A549 (cell line): ENCODE data around the gene SMIM45.

Source experiments
- CBX8 ChIP-seq: fragments of 200-600 bp; sonication (generic); IDR thresholded peaks from 2 replicates; pipeline ENCODE4 v1.6.1; 2016
- EP300 ChIP-seq, 2 experiments: fragments of >200 bp; sonication (Bioruptor Twin); formaldehyde crosslinking; IDR thresholded peaks; 2 replicates in 1 of 2; 3 replicates in 1 of 2; pipeline ENCODE4 v1.6.1; 2016 to 2017
- FOSL2 ChIP-seq, 2 experiments: fragments of 450-650 bp in 1 of 2; fragments of >200 bp in 1 of 2; sonication (Bioruptor Twin) in 1 of 2; formaldehyde crosslinking; IDR thresholded peaks; 2 replicates each; pipeline versions ENCODE4 v1.5.0 to v1.6.1; 2016 to 2020; ENCODE audit warnings: mild to moderate bottlenecking in 1 of 2, moderate library complexity in 1 of 2
- MAFK ChIP-seq: fragments of 450-650 bp; IDR thresholded peaks from 2 replicates; pipeline ENCODE4 v1.6.1; 2014; ENCODE audit not compliant: partially characterized antibody
- MYC ChIP-seq: IDR thresholded peaks from 2 replicates; pipeline ENCODE4 v1.6.1; 2012; ENCODE audit warnings: mild to moderate bottlenecking, inconsistent platforms, low read length, improper control_type of control experiment, borderline replicate concordance
- POLR2A ChIP-seq: IDR thresholded peaks from 2 replicates; pipeline ENCODE4 v1.6.1; 2012; ENCODE audit warnings: mild to moderate bottlenecking, low read length
- RAD21 ChIP-seq, 2 experiments: fragments of >200 bp in 1 of 2; sonication (Bioruptor Twin) in 1 of 2; formaldehyde crosslinking in 1 of 2; IDR thresholded peaks in 1 of 2; conservative IDR thresholded peaks in 1 of 2; 2 replicates in 1 of 2; 3 replicates in 1 of 2; pipeline ENCODE4 v1.6.1; 2012 to 2018; ENCODE audit warnings: inconsistent platforms in 1 of 2
- RFX5 ChIP-seq: fragments of 450-650 bp; IDR thresholded peaks from 2 replicates; pipeline ENCODE4 v1.7.1; 2014; ENCODE audit warnings: antibody characterized with exemption, mild to moderate bottlenecking, moderate library complexity
- SREBF2 ChIP-seq: fragments of 450-650 bp; IDR thresholded peaks from 2 replicates; pipeline ENCODE4 v1.6.1; 2014; ENCODE audit warnings: mild to moderate bottlenecking, moderate library complexity
- USF2 ChIP-seq: fragments of 450-650 bp; IDR thresholded peaks from 2 replicates; pipeline ENCODE4 v1.6.1; 2014; ENCODE audit warnings: antibody characterized with exemption
- TF ChIP-seq, protein P1 (sequence below): fragments of >200 bp; sonication (Bioruptor Twin); formaldehyde crosslinking; IDR thresholded peaks from 3 replicates; pipeline ENCODE4 v1.5.1; 2016

- TF ChIP-seq, protein P1, sequence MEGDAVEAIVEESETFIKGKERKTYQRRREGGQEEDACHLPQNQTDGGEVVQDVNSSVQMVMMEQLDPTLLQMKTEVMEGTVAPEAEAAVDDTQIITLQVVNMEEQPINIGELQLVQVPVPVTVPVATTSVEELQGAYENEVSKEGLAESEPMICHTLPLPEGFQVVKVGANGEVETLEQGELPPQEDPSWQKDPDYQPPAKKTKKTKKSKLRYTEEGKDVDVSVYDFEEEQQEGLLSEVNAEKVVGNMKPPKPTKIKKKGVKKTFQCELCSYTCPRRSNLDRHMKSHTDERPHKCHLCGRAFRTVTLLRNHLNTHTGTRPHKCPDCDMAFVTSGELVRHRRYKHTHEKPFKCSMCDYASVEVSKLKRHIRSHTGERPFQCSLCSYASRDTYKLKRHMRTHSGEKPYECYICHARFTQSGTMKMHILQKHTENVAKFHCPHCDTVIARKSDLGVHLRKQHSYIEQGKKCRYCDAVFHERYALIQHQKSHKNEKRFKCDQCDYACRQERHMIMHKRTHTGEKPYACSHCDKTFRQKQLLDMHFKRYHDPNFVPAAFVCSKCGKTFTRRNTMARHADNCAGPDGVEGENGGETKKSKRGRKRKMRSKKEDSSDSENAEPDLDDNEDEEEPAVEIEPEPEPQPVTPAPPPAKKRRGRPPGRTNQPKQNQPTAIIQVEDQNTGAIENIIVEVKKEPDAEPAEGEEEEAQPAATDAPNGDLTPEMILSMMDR = no peak
- no peak for TF ChIP-seq SREBF2
- no peak for TF ChIP-seq RAD21 (conservative IDR thresholded peaks at IDR 0.05 in 1 of 2, IDR thresholded peaks at IDR 0.05 in 1 of 2)
- TF ChIP-seq FOSL2 (IDR thresholded peaks at IDR 0.05) = no peak
- no peak for TF ChIP-seq FOSL2 (CRISPR knock-in tag; IDR thresholded peaks at IDR 0.05)
- TF ChIP-seq RFX5 = no peak
- no peak for TF ChIP-seq MAFK
- no peak for TF ChIP-seq POLR2A
- TF ChIP-seq CBX8 = no peak
- no peak for TF ChIP-seq USF2
- TF ChIP-seq MYC = no peak
- TF ChIP-seq EP300 (IDR thresholded peaks at IDR 0.05) = no peak
Measured at GRCh38 chr22:41936894-41937169, 15.1 kb upstream of the SMIM45 start.
